ENCODE measurements around the gene DEGS2. TPM values are rescaled to one million over a fixed set of nuclear protein-coding genes. Genes with fewer than 3 reads are reported as not detected.

The DEGS2 gene
- total RNA-seq, 6 experiments from 2014 or later: 0.09 to 0.55 (median 0.22) TPM

- TF ChIP-seq POLR2A (IDR thresholded peaks at IDR 0.05): no peak
- TF ChIP-seq, protein P1, sequence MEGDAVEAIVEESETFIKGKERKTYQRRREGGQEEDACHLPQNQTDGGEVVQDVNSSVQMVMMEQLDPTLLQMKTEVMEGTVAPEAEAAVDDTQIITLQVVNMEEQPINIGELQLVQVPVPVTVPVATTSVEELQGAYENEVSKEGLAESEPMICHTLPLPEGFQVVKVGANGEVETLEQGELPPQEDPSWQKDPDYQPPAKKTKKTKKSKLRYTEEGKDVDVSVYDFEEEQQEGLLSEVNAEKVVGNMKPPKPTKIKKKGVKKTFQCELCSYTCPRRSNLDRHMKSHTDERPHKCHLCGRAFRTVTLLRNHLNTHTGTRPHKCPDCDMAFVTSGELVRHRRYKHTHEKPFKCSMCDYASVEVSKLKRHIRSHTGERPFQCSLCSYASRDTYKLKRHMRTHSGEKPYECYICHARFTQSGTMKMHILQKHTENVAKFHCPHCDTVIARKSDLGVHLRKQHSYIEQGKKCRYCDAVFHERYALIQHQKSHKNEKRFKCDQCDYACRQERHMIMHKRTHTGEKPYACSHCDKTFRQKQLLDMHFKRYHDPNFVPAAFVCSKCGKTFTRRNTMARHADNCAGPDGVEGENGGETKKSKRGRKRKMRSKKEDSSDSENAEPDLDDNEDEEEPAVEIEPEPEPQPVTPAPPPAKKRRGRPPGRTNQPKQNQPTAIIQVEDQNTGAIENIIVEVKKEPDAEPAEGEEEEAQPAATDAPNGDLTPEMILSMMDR (IDR thresholded peaks at IDR 0.05): no peak
- intact Hi-C loops (cut with DNase I): no loop called here
- WGBS (ENCODE audit: insufficient coverage, low coverage, low lambda C conversion rate, missing lambda C conversion rate): 72% methylated on average over 5 of the region's 12 CpGs
- H3K4me3 ChIP-seq: no peak overlapping the region
- no peaks in the 10 kb centered on the region for H3K27me3 ChIP-seq
- H3K27ac ChIP-seq: no peak overlapping the region
- H3K9me3 ChIP-seq: no peaks in the 10 kb centered on the region
- H3K36me3 ChIP-seq: no peaks in the 10 kb centered on the region
- H3K4me1 ChIP-seq: no peaks in the 10 kb centered on the region
- DNase-seq (no peak), ATAC-seq (no peak)
Measured at GRCh38 chr14:100150932-100151587, 8.4 kb downstream of the DEGS2 start.

- intact Hi-C loops (cut with DNase I): no loop called here
- Histone ChIP-seq H3K4me3 (no peak overlapping the region), H3K36me3 (no peaks in the 10 kb centered on the region), H3K27ac (no peak overlapping the region), H3K9me3 (no peaks in the 10 kb centered on the region), H3K27me3 (no peaks in the 10 kb centered on the region), H3K4me1 (peaks cover 0 to 5% (median 0%) of the 10 kb centered on the region in 4 donors)
- ATAC-seq: no peak
- DNase-seq: no peak
- TF ChIP-seq, protein P1 (IDR thresholded peaks at IDR 0.05): no peak
- no peak for TF ChIP-seq POLR2A (IDR thresholded peaks at IDR 0.05)
- WGBS (ENCODE audit: insufficient coverage, low coverage, low lambda C conversion rate, missing lambda C conversion rate): no CpG with 5 or more reads among the region's 21 CpGs
Measured at GRCh38 chr14:100149851-100150611, 9.4 kb downstream of the DEGS2 start.

DNA sequence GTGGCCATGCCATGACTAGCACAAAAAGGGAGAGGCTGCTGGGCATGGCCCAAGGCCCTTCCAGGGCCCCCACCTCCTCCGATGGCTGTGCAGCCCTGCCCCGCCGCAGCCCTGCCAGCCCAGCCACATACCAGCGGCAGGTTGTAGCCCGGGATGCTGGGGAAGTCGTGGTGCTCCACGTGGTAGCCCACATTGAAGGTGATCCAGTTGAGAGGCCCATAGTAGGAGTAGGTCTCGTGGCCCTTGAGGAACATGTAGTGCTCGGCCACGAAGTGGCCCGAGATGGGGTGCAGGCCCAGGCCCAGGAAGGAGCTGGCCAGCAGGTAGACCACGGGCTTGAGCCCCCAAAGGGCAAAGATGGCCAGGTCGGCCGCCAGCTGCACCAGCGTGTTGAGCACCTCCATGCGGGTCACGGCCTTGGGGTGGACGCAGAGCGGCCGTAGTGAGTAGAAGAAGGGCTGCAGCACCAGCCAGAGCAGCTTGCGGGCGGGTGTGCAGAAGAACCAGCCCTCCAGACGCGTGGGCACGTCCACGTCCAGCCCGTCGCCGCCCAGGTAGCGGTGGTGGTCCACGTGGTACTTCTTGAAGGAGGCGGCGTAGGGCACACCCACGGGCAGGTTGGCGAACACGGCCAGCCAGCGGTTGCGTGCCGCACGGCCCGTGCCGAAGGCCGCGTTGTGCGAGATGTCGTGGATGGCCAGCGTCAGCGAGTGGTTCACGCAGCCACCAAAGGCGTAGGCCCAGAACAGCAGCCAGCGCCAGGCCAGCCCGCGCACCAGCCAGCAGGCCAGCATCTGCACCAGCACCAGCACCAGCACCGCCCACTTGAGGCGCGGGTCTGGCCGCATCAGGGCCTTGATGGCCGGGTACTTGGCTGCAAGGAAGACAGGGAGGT lies 10.4 kb downstream of the DEGS2 start:
- ATAC-seq (no peak), DNase-seq (no peak)
- H3K4me1 ChIP-seq: peaks cover 0 to 10% (median 0%) of the 10 kb centered on the region in 4 donors
- no peak for TF ChIP-seq POLR2A (IDR thresholded peaks at IDR 0.05)
- TF ChIP-seq, protein P1 (IDR thresholded peaks at IDR 0.05): no peak
- no peak overlapping the region for H3K4me3 ChIP-seq
- intact Hi-C loops (cut with DNase I): no loop called here
- no peaks in the 10 kb centered on the region for H3K27me3 ChIP-seq
- no peaks in the 10 kb centered on the region for H3K36me3 ChIP-seq
- no peaks in the 10 kb centered on the region for H3K9me3 ChIP-seq
- 100% methylated on average over 2 of the region's 58 CpGs for WGBS (ENCODE audit: insufficient coverage, low coverage, low lambda C conversion rate, missing lambda C conversion rate)
- no peak overlapping the region for H3K27ac ChIP-seq

GRCh38 chr14:100147691-100148464 lies 11.6 kb downstream of the DEGS2 start:
- Histone ChIP-seq H3K27me3 (no peaks in the 10 kb centered on the region), H3K27ac (no peak overlapping the region), H3K36me3 (no peaks in the 10 kb centered on the region), H3K4me3 (no peak overlapping the region), H3K9me3 (no peaks in the 10 kb centered on the region), H3K4me1 (peaks cover 0 to 10% (median 0%) of the 10 kb centered on the region in 4 donors)
- intact Hi-C loops (cut with DNase I): no loop called here
- TF ChIP-seq, protein P1 (IDR thresholded peaks at IDR 0.05): no peak
- TF ChIP-seq POLR2A (IDR thresholded peaks at IDR 0.05): no peak
- DNase-seq: no peak
- WGBS (ENCODE audit: insufficient coverage, low coverage, low lambda C conversion rate, missing lambda C conversion rate): 72% methylated on average over 7 of the region's 28 CpGs
- no peak for ATAC-seq

All from right lobe of liver (tissue), 6 donors.